Measurements from ENCODE around the gene MYO1B.

Gene MYO1B

GRCh38 chr2:191298306-191298705, 53.1 kb downstream of the MYO1B start:
- no peak for DNase-seq (ENCODE audit: low read depth)

DNA sequence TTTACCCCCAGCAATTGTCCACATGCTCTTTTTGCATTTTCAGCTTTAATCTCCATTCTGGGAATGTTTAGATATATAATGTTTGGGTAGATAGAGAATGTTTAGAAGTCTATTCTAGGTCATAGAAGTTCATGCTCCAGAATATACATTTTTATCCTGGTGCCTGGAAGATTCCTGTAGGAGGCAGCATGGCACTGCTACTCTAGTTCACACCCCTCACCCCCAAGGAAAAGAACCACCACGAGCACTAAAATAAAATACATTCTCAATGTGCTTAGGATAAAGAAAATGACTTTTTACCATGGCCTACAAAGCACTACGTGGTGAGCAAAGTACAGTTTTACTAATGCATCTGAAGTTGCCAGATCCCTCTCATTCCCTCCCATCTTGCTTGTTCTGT, 53.8 kb downstream of the MYO1B start:
- DNase-seq (ENCODE audit: low read depth): no peak

DNA sequence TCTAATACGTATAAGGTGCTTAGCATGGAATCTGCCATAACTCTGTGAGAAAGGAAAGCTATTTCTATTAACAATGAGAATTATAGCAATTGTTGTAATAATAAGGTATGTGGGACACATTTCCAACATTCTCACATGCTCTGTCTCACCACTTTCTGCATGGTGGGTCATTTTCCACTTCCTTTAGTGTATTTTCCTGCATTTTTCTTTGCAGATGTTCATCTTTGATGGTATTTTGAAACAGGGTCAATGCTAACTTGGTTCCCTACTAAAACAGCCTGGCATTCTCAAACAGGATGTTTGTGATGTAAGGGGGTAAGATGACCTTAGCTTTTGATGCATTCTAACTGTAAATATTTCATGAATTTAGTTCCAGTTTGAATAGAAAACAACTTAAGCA, 54.7 kb downstream of the MYO1B start:
- DNase-seq (ENCODE audit: low read depth): no peak

DNA sequence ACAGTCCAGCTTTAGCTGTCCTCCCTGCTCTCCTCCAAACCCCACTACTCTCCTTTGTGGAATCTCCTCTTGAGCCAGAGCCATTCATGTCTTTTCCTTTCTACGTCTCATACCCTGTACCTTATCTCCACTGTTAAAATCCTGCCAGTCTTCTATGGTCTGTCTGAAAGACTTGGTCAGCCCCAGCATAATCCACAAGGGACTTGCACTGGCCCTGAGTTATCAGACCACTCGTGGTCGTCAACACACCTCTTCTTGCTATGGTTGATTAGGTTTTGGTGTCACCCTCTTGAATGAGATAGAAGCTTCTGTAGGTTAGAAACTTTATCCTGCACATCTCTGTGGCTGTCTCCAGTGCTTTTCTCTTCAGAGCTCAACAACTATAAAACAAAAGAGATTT, 56.8 kb downstream of the MYO1B start:
- no peak for DNase-seq (ENCODE audit: low read depth)

- no peak for DNase-seq (ENCODE audit: low read depth)
These were observed 57.4 kb downstream of the MYO1B start for GRCh38 chr2:191302459-191303139.

DNA sequence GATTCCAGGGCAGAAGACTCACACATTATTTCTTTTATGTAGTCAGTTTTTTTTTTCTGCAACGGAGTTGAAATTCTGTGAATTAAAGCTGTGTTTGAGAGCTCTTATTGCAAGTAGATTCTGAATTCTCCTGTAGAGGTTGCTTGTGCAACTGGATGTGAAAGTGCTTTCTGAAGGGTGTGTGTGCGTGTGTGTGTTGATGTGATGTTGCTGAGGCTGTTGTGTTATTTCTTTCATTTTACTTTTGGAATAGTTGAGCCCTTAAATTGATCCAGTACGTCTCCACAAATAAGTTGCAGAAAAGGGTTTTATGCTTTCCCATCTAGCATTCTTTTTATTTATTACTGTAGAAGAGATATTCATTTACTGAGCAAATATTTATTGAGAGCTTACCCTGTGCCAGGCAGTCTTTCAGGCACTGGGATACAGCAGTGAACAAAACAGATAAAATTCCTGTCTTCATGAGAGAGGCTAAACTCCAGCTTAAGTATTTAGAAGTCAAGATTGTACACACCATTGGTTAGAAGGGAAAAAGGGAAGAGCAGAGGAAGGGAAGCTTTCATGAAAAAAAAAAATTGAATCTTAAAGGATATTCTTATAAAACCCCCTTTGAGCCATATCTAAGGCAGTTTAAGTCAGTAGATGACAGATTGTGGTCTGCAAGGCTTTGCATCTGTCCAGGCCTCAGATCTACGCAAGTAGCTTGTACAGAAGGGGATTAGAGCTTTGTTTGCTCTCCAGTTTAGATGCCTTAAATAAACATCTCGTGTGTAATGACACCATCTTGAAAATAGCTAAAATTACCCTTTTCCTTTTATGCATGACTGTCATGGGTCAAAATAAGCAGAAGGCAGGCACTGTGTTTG, 58.2 kb downstream of the MYO1B start:
- DNase-seq (ENCODE audit: low read depth): no peak

DNA sequence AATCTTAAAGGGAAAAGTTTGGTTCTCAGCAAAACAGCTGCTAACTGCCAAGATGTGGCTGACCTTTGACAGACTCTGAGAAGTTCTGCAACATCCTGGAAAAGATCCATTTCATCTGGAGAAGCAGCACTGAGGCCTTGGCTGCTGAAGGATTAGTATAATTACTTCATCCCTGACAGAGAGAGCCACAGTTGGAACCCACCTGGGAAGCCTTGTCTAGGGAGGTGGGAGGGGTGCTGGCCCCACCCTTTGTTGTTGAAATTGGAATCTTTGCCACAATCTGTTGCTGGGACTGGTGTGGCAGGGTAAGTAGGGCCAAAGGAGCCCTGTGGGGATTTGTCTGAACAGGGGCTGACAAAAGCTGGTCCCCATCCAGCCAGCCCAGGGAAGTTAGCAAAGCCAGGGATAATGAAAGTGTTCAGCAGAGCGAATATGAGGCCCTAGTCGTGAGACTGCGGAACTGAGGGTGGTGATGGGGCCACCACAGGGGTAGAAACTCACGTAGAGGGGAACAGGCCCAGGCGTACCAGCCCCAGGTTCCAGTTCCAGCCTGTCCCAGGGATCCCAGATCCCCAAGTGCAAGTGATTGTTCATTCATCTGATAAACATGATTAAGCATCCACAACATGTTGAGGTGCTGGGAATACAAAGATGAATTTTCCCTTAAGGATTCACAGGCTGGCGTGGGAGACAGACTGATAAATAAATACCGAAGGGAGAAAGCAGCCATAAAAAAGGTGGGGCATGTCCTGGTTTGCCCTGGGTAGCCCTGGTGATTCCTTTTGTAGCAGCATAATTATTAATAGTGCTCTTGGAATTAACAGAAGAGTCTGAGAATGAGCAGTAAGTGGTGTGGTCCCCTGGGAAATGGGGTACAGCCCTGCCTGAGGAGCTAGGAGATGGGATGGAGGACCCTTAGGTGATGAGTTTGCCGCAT, 60.0 kb downstream of the MYO1B start:
- no peak for DNase-seq (ENCODE audit: low read depth)

DNA sequence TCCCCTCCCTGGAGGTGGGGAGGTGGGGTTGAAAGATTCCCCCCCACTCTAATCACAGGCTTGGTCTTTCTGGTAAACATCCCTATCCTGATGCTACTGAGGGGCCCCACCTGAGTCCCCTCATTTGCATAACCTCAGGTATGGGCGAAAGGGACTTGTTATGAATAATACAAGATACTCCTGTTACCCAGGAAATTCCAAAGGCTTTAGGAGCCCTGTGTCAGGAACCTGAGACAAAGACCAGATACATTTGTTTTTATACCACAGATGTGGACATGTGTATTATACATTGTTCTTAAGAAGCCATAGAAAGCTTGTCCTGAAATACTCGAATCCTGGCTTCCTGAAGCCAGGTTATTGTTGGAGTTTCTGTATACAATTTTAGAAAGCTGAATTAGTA, 62.8 kb downstream of the MYO1B start:
- no peak for DNase-seq (ENCODE audit: low read depth)

DNA sequence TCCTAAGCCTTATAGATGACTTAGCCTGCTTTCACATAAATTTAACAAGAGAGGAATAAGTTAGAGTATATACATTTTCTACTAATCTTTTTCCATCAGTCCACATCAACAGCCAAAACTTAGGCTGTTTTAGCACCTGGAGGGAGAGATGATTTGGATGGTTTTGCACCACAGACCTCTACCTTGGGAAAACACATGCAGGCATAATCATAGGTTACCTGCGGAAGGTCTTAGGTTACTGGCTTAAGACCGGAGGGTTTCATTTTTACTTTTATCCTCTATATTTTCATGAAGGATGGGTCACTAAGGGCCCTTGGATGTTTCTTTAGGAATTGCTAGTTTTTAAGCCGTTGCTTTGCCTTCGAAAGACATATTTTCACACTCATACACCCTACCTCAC, 66.0 kb downstream of the MYO1B start:
- DNase-seq (ENCODE audit: low read depth): no peak

- DNase-seq (ENCODE audit: low read depth): no peak
These were observed 66.4 kb downstream of the MYO1B start for GRCh38 chr2:191311627-191312026.

DNA sequence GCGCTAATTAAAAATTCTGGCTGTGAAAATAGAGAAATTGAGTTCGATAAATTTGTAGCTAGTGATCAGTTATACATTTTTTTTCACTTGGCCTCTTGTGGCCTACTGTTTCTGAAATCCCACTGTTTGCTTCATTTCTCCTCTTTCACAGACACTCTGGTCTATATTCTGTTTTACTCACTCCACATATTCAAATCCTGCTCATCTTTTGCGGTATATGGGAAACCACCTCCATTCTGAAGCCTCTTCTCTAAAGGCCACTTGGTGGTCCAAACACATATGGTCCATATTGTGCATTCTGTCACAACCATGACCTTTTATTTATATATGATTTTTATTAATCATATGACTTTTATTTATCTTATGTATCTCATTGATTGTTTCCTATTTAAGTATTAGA, 67.0 kb downstream of the MYO1B start:
- DNase-seq (ENCODE audit: low read depth): no peak

GRCh38 chr2:191312662-191313061, 67.5 kb downstream of the MYO1B start:
- DNase-seq (ENCODE audit: low read depth): no peak

GRCh38 chr2:191314697-191315364, 69.6 kb downstream of the MYO1B start:
- no peak for DNase-seq (ENCODE audit: low read depth)

GRCh38 chr2:191315365-191315752, 70.2 kb downstream of the MYO1B start:
- no peak for DNase-seq (ENCODE audit: low read depth)

- no peak for DNase-seq (ENCODE audit: low read depth)
These were observed 71.2 kb downstream of the MYO1B start for GRCh38 chr2:191316246-191316994.

- no peak for DNase-seq (ENCODE audit: low read depth)
These were observed 73.0 kb downstream of the MYO1B start for GRCh38 chr2:191318037-191318728.

- no peak for DNase-seq (ENCODE audit: low read depth)
These were observed 73.5 kb downstream of the MYO1B start for GRCh38 chr2:191318729-191319078.

GRCh38 chr2:191319186-191319585, 74.0 kb downstream of the MYO1B start:
- no peak for DNase-seq (ENCODE audit: low read depth)

DNA sequence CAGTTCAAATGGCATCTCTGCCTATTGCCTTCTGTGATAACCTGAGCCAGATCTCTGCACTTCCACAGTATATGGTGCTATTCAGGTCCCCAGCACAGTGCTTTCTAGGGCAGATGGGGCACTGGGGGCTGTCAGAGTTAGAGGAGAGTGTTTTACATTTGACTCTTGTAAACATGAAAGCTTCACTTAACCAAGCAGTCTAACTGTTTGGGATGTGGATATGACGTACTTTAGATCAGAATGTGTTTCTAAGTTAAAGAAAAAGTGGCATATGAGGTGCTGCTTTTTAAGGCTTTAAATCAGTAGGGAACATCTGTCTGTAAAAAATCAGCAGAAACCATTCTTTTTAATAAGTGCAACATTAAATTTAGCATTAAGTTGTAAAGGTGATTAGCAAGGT, 75.7 kb downstream of the MYO1B start:
- DNase-seq (ENCODE audit: low read depth): no peak

GRCh38 chr2:191321861-191322662, 76.9 kb downstream of the MYO1B start:
- no peak for DNase-seq (ENCODE audit: low read depth)
